Nephron progenitor cell (in vitro differentiated cells): ENCODE data around the gene CHFR.

Experiments used
- DNase-seq: peaks from one replicate; pipeline ENCODE4 v3.0.0; 2021
- H3K27ac Mint-ChIP-seq: 2 replicates; pipeline ENCODE4 v1.8.0; 2021; ENCODE audit warnings: mild to moderate bottlenecking, moderate library complexity, mixed read lengths
- H3K27me3 Mint-ChIP-seq: 2 replicates; pipeline ENCODE4 v1.8.0; 2021; ENCODE audit warnings: mild to moderate bottlenecking, low read depth, mixed read lengths; ENCODE audit not compliant: poor library complexity
- H3K36me3 Mint-ChIP-seq: 2 replicates; pipeline ENCODE4 v1.8.0; 2021; ENCODE audit warnings: low read depth, mixed read lengths
- H3K4me1 Mint-ChIP-seq: 2 replicates; pipeline ENCODE4 v1.8.0; 2021; ENCODE audit warnings: mixed read lengths
- H3K4me3 Mint-ChIP-seq: 2 replicates; pipeline ENCODE4 v1.8.0; 2021; ENCODE audit warnings: mild to moderate bottlenecking, moderate library complexity, mixed read lengths
- H3K9me3 Mint-ChIP-seq: 2 replicates; pipeline ENCODE4 v1.8.0; 2021; ENCODE audit warnings: mild to moderate bottlenecking, moderate library complexity, mixed read lengths
- CTCF ChIP-seq: fragments of 200-600 bp; sonication (generic); IDR thresholded peaks from 2 replicates; pipeline ENCODE4 v1.5.0; 2021; ENCODE audit warnings: antibody characterized with exemption

The CHFR gene

GRCh38 chr12:132924356-132924755 is 37.0 kb upstream of the CHFR start:
- Mint-ChIP-seq H3K36me3 (peaks cover 91% of the 10 kb centered on the region), H3K9me3 (peaks cover 100% of the 10 kb centered on the region), H3K27me3 (peaks cover 6% of the 10 kb centered on the region)

GRCh38 chr12:132923356-132923909 is 36.0 kb upstream of the CHFR start:
- Mint-ChIP-seq H3K36me3 (peaks cover 81% of the 10 kb centered on the region), H3K9me3 (peaks cover 100% of the 10 kb centered on the region), H3K27ac (no peak overlapping the region), H3K4me1 (no peaks in the 10 kb centered on the region), H3K27me3 (peaks cover 6% of the 10 kb centered on the region), H3K4me3 (no peak overlapping the region)
- no peak for DNase-seq
- no peak for TF ChIP-seq CTCF

More at GRCh38 chr12:132924356-132924755, 37.0 kb upstream of the CHFR start:
- no peak for DNase-seq
- TF ChIP-seq CTCF, result no peak
- Mint-ChIP-seq H3K4me1 (no peaks in the 10 kb centered on the region), H3K27ac (no peak overlapping the region), H3K4me3 (no peak overlapping the region)

GRCh38 chr12:132922676-132923075 is 35.3 kb upstream of the CHFR start:
- peaks cover 81% of the 10 kb centered on the region for H3K36me3 Mint-ChIP-seq
- no peak overlapping the region for H3K27ac Mint-ChIP-seq
- DNase-seq, result no peak
- H3K27me3 Mint-ChIP-seq, result peaks cover 6% of the 10 kb centered on the region
- H3K9me3 Mint-ChIP-seq, result peaks cover 100% of the 10 kb centered on the region
- TF ChIP-seq CTCF, result no peak
- no peaks in the 10 kb centered on the region for H3K4me1 Mint-ChIP-seq
- no peak overlapping the region for H3K4me3 Mint-ChIP-seq

- peaks cover 100% of the 10 kb centered on the region for H3K9me3 Mint-ChIP-seq
- DNase-seq, result no peak
- no peak overlapping the region for H3K27ac Mint-ChIP-seq
- no peak for TF ChIP-seq CTCF
- peaks cover 71% of the 10 kb centered on the region for H3K36me3 Mint-ChIP-seq
- H3K27me3 Mint-ChIP-seq, result peaks cover 6% of the 10 kb centered on the region
- no peak overlapping the region for H3K4me3 Mint-ChIP-seq
- H3K4me1 Mint-ChIP-seq, result no peaks in the 10 kb centered on the region
Measured at GRCh38 chr12:132921685-132922084, 34.3 kb upstream of the CHFR start.

- no peak overlapping the region for H3K27ac Mint-ChIP-seq
- H3K36me3 Mint-ChIP-seq, result peaks cover 64% of the 10 kb centered on the region
- H3K27me3 Mint-ChIP-seq, result no peaks in the 10 kb centered on the region
- no peak for TF ChIP-seq CTCF
- H3K4me3 Mint-ChIP-seq, result no peak overlapping the region
- H3K9me3 Mint-ChIP-seq, result peaks cover 98% of the 10 kb centered on the region
- DNase-seq, result no peak
- H3K4me1 Mint-ChIP-seq, result no peaks in the 10 kb centered on the region
Measured at GRCh38 chr12:132918680-132919079, 31.3 kb upstream of the CHFR start.

- no peak for DNase-seq
- H3K27ac Mint-ChIP-seq, result no peak overlapping the region
- H3K4me3 Mint-ChIP-seq, result peak overlapping the region; percentile 88
- TF ChIP-seq CTCF, result no peak
- H3K4me1 Mint-ChIP-seq, result no peaks in the 10 kb centered on the region
- H3K9me3 Mint-ChIP-seq, result peaks cover 92% of the 10 kb centered on the region
- H3K36me3 Mint-ChIP-seq, result peaks cover 25% of the 10 kb centered on the region
- peaks cover 49% of the 10 kb centered on the region for H3K27me3 Mint-ChIP-seq
Measured at GRCh38 chr12:132909030-132909368, 21.6 kb upstream of the CHFR start.
